Hematopoietic multipotent progenitor cell treated with erythropoietin and hydrocortisone succinate and interleukin-3 and kit ligand, for 4 days (in vitro differentiated cells): ENCODE measurements around the gene NXPH4.

Experiments
- DNase-seq: peaks from one replicate; pipeline ENCODE4 v3.0.0-alpha.2; 2015

Gene NXPH4

GRCh38 chr12:57247041-57247440, 30.4 kb downstream of the NXPH4 start:
- no peak for DNase-seq

GRCh38 chr12:57248934-57249742, 32.5 kb downstream of the NXPH4 start:
- peak; percentile 94 for DNase-seq

- no peak for DNase-seq
These were observed 33.9 kb downstream of the NXPH4 start for GRCh38 chr12:57250541-57250940.

- DNase-seq: no peak
These were observed 34.4 kb downstream of the NXPH4 start, which contains the start of gene STAC3 for GRCh38 chr12:57250956-57251355. Gene STAC3 (minus strand): TSS chr12:57251187. CDS start chr12:57249636, 1,551 bp downstream.

GRCh38 chr12:57254506-57255280, 38.1 kb downstream of the NXPH4 start:
- no peak for DNase-seq

GRCh38 chr12:57255916-57256315, 39.3 kb downstream of the NXPH4 start:
- DNase-seq: no peak

GRCh38 chr12:57258977-57259970, 42.7 kb downstream of the NXPH4 start:
- DNase-seq: no peak

GRCh38 chr12:57260366-57260765, 43.8 kb downstream of the NXPH4 start:
- no peak for DNase-seq

- no peak for DNase-seq
These were observed 44.9 kb downstream of the NXPH4 start for GRCh38 chr12:57261428-57261865.

- DNase-seq: no peak
These were observed 45.7 kb downstream of the NXPH4 start for GRCh38 chr12:57262126-57262822.

- DNase-seq: no peak
These were observed 46.5 kb downstream of the NXPH4 start for GRCh38 chr12:57263096-57263495.

GRCh38 chr12:57266681-57267080, 50.1 kb downstream of the NXPH4 start:
- no peak for DNase-seq

- DNase-seq: no peak
These were observed 51.7 kb downstream of the NXPH4 start for GRCh38 chr12:57268264-57268663.

GRCh38 chr12:57270966-57271470, 54.4 kb downstream of the NXPH4 start:
- peak; percentile 47 for DNase-seq

- no peak for DNase-seq
These were observed 56.0 kb downstream of the NXPH4 start for GRCh38 chr12:57272337-57273151.

- no peak for DNase-seq
These were observed 56.9 kb downstream of the NXPH4 start for GRCh38 chr12:57273516-57273915.
